OCI-LY7 (cell line): ENCODE data around the gene CLEC16A.

Source experiments
- EZH2phosphoT487 ChIP-seq: fragments of 200-600 bp; sonication (generic); IDR thresholded peaks from 2 replicates; pipeline ENCODE4 v1.6.1; 2018; ENCODE audit warnings: low read depth, borderline replicate concordance, mild to moderate bottlenecking, mixed run types, antibody characterized with exemption, low read length, moderate library complexity, mixed read lengths
- TF ChIP-seq, protein P1 (sequence below): fragments of 200-600 bp; sonication (generic); conservative IDR thresholded peaks from 2 replicates; pipeline ENCODE4 v1.5.1; 2014; ENCODE audit warnings: mild to moderate bottlenecking, antibody characterized with exemption, low read length, moderate library complexity, mixed read lengths

DNA sequence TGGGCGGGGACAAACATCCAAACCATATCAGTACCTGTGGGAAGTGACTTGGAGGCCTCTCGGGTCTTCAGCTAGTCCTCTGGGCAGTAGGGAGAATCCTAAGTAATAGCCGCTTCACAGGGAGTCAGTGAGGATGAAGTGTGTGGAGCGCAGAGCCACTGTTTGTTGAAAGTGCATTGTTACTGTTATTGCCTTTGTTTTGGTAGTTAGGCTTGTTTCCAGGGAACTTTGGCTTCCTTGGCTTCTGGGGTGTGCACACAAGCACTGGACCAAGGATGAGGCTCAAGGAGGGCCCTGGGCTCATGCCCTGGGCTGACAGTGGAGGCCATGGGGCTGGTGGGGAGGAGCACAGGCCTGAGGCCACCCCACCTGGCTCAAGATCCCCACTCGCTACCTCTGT, 141.6 kb downstream of the CLEC16A start:
- TF ChIP-seq, protein P1, sequence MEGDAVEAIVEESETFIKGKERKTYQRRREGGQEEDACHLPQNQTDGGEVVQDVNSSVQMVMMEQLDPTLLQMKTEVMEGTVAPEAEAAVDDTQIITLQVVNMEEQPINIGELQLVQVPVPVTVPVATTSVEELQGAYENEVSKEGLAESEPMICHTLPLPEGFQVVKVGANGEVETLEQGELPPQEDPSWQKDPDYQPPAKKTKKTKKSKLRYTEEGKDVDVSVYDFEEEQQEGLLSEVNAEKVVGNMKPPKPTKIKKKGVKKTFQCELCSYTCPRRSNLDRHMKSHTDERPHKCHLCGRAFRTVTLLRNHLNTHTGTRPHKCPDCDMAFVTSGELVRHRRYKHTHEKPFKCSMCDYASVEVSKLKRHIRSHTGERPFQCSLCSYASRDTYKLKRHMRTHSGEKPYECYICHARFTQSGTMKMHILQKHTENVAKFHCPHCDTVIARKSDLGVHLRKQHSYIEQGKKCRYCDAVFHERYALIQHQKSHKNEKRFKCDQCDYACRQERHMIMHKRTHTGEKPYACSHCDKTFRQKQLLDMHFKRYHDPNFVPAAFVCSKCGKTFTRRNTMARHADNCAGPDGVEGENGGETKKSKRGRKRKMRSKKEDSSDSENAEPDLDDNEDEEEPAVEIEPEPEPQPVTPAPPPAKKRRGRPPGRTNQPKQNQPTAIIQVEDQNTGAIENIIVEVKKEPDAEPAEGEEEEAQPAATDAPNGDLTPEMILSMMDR, result no peak
- TF ChIP-seq EZH2phosphoT487, result no peak
